Inflammatory macrophage treated with lipopolysaccharide for 4 hours (primary cell): ENCODE measurements around the gene ZNF552.
A peak's percentile ranks its signal among the peaks of the same experiment; 100 is the strongest.
"Not testable (repeated sequence)": the region's sequence is repeated elsewhere in the genome, so short reads cannot be mapped to it uniquely, and the experiment has no call there.

Experiments
- DNase-seq: peaks from one replicate; pipeline ENCODE4 v3.0.0-alpha.2; 2020

The ZNF552 gene

DNA sequence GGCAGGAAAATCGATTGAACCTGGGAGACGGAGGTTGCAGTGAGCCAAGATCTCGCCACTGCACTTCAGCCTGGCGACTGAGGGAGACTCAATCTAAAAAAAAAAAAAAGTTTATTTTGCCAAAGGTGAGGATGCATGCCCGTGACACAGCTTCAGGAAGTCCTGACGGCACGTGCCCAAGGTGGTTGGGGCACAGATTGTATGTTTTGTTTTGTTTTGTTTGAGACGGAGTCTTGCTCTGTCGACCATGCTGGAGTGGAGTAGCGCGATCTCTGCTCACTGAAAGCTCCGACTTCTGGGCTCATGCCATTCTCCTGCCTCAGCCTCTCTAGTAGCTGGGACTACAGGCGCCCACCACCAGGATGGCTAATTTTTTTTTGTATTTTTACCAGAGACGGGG is 3.3 kb upstream of the ZNF552 start:
- no peak for DNase-seq

DNA sequence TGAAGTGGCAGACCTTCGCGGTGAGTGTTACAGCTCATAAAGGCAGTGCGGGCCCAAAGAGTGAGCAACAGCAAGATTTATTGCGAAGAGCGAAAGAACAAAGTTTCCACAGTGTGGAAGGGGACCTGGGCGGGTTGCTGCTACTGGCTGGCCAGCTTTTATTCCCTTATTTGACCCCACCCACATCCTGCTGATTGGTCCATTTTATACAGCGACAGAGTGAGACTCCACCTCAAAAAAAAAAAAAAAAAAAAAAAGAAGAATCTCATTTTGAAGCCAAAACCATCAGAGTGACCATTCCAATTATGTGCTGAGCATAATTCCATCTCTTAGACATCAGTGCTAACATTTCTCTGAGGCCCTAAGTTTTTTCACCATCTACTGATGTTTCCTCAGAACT is 1.9 kb upstream of the ZNF552 start:
- peak; percentile 38 for DNase-seq

DNA sequence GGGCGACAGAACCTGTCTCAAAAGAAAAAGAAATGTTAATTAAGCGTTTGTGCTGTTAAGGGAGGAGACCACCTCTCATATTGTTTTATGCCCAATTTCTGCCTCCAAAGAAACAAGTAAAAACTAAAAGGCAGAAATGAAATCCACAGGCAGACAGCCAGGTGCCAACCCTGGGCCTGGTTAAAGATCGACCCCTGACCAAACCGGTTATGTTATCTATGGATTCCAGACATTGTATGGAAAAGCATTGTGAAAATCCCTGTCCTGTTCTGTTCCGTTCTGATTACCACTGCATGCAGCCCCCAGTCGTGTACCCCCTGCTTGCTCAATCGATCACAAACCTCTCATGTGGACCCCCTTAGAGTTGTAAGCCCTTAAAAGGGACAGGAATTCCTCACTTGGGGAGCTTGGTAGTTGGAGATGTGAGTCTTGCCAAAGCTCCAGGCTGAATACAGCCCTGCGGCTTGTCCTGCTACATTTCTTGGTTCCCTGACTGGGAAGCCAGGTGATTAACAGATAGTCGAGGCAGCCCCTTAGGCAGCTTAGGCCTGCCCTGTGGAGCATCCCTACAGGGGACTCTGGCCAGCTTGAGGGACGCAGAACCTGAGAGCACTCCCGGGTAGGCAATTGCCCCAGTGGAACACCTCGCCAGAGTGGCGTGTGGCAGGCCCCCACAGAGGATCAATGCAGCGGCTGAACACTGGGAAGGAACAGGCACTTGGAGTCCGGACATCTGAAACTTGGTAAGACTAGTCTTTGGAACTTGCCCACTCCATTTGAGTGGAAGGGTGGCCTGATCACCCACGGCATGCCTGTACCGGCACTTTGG is 748 bp upstream of the ZNF552 start:
- no peak for DNase-seq

DNA sequence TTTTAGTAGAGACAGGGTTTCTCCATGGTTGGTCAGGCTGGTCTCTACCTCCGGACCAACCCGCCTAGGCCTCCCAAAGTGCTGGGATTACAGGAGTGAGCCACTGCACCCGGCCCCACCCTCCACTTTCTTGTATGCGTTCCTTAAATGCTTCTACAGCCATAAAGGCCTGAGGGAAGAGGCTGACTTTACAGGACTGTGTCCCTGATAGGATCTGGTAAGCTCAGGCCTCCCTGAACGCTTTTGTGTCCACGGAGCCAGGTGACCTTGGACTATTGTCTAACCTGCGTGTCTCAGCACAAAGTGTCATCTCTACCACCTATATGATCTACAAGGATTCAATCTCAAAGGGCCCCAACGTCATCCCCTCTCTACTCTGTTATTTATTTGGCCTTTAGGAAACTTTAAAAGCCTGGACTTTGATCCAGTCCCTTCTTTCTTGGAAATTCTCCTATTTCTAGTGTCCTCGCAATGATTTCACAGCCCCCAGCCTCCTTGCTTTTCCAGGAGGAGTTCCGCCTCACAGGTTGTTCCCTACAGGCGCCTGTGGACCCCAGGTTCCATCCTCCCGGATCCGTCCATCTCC is 701 bp downstream of the ZNF552 start:
- no peak for DNase-seq

GRCh38 chr19:57812975-57813820 is 1.5 kb downstream of the ZNF552 start:
- DNase-seq: not testable (repeated sequence)

GRCh38 chr19:57812226-57812625 is 2.5 kb downstream of the ZNF552 start:
- peak; percentile 71 for DNase-seq

DNA sequence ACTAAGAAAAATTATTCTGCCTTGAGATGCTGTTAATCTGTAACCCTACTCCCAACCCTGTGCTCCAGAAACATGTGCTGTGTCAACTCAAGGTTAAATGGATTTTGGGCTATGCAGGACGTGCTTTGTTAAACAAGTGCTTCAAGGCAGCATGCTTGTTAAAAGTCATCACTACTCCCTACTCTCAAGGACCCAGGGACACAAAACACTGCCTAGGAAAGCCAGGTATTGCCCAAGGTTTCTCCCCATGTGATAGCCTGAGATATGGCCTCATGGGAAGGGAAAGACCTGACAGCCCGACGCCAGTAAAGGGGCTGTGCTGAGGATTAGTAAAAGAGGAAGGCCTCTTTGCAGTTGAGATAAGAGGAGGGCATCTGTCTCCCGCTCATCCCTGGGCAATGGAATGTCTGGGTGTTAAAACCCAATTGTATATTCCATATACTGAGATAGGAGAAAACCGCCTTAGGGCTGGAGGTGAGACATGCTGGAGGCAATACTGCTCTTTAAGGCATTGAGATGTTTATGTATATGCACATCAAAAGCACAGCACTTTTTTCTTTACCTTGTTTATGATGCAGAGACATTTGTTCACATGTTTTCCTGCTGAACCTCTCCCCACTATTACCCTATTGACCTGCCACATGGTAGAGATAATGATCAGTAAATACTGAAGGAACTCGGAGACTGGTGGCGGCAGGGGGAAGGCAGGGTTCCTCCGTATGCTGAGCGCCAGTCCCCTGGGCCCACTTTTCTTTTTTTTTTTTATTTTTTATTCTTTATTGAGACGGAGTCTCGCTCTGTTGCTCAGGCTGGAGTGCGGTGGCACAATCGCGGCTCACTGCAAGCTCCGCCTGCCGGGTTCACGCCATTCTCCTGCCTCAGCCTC is 4.1 kb downstream of the ZNF552 start:
- not testable (repeated sequence) for DNase-seq

GRCh38 chr19:57807541-57807940 is 7.2 kb downstream of the ZNF552 start:
- no peak for DNase-seq

- peak; percentile 16 for DNase-seq
These were observed 11.0 kb downstream of the ZNF552 start for GRCh38 chr19:57803594-57804325.

DNA sequence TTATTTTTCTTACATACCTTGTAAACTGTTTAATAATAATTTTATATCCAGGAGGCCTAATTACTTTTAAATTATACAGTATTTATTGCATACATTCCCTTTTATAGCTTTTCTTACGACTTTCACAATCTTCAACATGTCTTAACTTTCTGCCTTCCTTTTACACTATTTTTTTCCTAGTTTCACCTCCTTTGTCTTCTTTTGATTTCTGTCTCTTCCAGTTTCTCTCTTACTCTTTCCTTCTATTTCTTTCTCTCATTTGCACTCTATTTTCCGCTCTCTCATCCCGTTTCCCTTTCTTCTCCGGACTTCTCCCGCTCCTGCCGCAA is 11.5 kb downstream of the ZNF552 start:
- peak; percentile 37 for DNase-seq

- no peak for DNase-seq
These were observed 12.4 kb downstream of the ZNF552 start for GRCh38 chr19:57802269-57802668.

GRCh38 chr19:57800696-57801095 is 14.0 kb downstream of the ZNF552 start:
- no peak for DNase-seq

DNA sequence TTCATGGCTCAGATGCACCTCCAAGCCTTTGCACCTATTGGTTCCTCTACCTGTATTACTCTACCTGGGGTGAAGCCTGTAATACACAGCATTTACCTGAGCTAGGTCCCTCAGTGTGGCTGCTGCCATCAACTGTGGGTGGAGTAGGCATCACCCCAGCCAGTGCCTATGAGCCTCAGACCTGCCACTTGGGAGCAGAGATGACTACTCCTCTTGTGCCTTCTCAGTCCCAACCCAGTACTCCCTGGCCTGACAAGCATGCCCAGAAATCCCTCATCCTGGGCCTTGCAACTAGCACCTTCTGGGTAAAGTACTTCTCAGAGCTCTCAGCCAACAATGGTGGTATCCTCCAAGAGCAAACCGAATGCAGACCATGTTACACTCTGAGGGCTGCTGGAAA is 18.1 kb downstream of the ZNF552 start:
- DNase-seq: not testable (repeated sequence)

DNA sequence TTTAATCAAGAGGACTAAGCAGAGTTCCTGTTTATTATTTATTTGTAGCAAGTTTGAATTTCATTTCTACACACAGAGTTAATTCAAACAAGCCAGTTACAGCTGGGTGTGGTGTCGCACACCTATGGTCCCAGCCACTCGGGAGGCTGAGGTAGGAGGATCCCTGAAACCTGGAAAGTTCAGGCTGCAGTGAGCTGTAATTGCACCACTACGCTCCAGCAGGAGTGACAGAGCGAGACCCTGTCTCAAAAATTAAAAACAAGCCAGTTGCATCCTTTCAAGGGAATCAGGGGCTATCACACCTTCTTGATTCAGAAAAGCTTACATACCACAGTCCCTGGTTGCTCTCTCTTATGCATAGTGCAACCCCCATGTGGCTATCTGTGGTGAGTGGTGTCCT is 25.4 kb downstream of the ZNF552 start:
- DNase-seq: no peak

DNA sequence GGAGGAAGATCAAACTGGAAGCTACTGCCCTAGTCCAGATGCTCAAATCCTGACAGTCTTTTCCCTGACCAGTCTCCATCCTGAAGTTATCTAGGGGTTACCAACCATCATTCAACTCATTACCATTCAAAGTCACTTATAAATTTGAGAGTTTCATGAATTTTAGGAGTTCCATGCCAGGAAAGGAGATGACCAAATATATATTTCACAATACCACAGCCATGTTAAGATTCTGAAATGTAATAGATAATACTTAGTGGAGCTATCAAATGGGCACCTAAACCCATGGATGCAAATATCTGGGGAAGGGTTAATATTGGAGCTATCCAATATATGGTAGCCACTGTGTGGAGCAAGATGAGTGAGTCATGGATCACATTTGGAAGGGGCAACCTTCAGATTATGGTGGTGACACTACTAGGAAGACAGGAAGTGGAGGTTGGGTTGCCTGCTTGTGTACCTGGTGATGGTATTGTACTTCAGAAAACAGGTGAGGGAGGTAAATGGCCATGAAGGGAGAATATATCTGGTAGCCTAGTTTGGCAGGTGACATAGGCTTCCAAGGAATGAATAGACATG is 26.5 kb downstream of the ZNF552 start:
- no peak for DNase-seq

- DNase-seq: no peak
These were observed 27.8 kb downstream of the ZNF552 start for GRCh38 chr19:57786906-57787305.

- DNase-seq: no peak
These were observed 28.4 kb downstream of the ZNF552 start for GRCh38 chr19:57786286-57786685.

DNA sequence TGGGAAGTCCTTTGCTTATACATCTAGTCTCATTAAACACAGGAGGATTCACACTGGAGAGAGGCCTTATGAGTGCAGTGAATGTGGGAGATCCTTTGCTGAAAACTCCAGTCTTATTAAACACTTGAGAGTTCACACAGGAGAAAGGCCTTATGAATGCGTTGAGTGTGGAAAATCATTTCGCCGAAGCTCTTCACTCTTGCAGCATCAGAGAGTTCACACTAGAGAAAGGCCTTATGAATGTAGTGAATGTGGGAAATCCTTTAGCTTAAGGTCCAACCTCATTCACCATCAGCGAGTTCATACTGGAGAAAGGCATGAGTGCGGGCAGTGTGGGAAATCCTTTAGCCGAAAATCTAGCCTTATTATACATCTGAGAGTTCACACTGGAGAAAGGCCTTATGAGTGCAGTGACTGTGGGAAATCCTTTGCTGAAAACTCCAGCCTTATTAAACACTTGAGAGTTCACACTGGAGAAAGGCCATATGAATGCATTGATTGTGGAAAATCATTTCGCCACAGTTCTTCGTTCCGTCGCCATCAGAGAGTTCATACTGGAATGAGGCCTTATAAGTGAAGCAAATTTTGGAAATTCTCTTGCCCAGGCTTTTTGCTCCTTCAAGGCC is 35.4 kb downstream of the ZNF552 start:
- DNase-seq: no peak

- no peak for DNase-seq
These were observed 36.4 kb downstream of the ZNF552 start for GRCh38 chr19:57778336-57778735.

- DNase-seq: no peak
These were observed 37.9 kb downstream of the ZNF552 start for GRCh38 chr19:57776764-57777296.

DNA sequence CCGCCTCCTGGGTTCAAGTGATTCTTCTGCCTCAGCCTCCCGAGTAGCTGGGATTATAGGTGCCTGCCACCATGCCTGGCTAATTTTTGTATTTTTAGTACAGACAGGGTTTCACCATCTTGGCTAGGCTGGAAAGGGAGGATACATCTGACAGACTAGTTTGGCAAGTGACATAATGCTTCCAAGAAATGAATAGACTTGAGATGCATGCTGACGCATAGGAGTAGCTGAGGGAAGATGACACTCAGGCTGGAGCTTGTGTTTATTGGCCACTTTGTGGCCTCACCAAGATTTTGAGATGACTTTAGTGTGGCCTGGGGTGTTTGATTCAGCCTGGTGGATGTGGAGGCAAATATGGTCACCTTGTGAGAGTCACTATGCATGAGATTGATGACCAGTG is 41.2 kb downstream of the ZNF552 start:
- DNase-seq: peak; percentile 24
